ENCODE data around the gene SMAD6.

SMAD6 gene

GRCh38 chr15:66754789-66755188 lies 52.8 kb downstream of the SMAD6 start:
- TF ChIP-seq GATA2 (IDR thresholded peaks at IDR 0.05; ENCODE audit: low read depth, low read length) (no peak), GATA3 (IDR thresholded peaks at IDR 0.05; ENCODE audit: low read depth, low read length) (no peak)

GRCh38 chr15:66755298-66756068 lies 53.4 kb downstream of the SMAD6 start:
- no peak for TF ChIP-seq GATA2 (IDR thresholded peaks at IDR 0.05; ENCODE audit: low read depth, low read length)
- TF ChIP-seq GATA3 (IDR thresholded peaks at IDR 0.05; ENCODE audit: low read depth, low read length): no peak

- TF ChIP-seq GATA2 (IDR thresholded peaks at IDR 0.05; ENCODE audit: low read depth, low read length) (no peak), GATA3 (IDR thresholded peaks at IDR 0.05; ENCODE audit: low read depth, low read length) (no peak)
Measured at GRCh38 chr15:66756295-66756694, 54.3 kb downstream of the SMAD6 start.

- TF ChIP-seq GATA3 (IDR thresholded peaks at IDR 0.05; ENCODE audit: low read depth, low read length) (no peak), GATA2 (IDR thresholded peaks at IDR 0.05; ENCODE audit: low read depth, low read length) (no peak)
Measured at GRCh38 chr15:66757030-66757429, 55.0 kb downstream of the SMAD6 start.

DNA sequence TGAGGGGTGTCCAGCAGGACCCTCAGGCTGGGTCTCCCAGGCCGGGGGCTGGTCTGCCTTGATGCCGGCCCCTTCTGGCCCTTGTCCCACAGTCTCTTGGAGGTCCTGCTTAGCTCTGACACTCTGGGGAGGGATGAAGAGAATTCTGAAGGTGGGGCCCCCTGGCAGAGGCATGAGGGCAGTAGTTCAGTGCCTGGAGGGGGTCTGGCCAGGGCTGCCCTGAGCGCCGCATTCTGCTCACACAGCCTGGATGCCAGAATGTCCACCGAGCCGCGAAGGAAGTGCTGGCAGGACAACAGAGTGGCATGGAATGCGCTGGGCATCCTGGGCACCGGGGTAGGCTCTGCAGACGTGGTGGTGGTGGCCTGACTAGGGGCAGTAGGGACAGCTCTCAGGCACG lies 55.5 kb downstream of the SMAD6 start:
- TF ChIP-seq GATA3 (IDR thresholded peaks at IDR 0.05; ENCODE audit: low read depth, low read length): no peak
- no peak for TF ChIP-seq GATA2 (IDR thresholded peaks at IDR 0.05; ENCODE audit: low read depth, low read length)

- TF ChIP-seq GATA2 (IDR thresholded peaks at IDR 0.05; ENCODE audit: low read depth, low read length) (no peak), GATA3 (IDR thresholded peaks at IDR 0.05; ENCODE audit: low read depth, low read length) (no peak)
Measured at GRCh38 chr15:66758844-66759243, 56.8 kb downstream of the SMAD6 start.

DNA sequence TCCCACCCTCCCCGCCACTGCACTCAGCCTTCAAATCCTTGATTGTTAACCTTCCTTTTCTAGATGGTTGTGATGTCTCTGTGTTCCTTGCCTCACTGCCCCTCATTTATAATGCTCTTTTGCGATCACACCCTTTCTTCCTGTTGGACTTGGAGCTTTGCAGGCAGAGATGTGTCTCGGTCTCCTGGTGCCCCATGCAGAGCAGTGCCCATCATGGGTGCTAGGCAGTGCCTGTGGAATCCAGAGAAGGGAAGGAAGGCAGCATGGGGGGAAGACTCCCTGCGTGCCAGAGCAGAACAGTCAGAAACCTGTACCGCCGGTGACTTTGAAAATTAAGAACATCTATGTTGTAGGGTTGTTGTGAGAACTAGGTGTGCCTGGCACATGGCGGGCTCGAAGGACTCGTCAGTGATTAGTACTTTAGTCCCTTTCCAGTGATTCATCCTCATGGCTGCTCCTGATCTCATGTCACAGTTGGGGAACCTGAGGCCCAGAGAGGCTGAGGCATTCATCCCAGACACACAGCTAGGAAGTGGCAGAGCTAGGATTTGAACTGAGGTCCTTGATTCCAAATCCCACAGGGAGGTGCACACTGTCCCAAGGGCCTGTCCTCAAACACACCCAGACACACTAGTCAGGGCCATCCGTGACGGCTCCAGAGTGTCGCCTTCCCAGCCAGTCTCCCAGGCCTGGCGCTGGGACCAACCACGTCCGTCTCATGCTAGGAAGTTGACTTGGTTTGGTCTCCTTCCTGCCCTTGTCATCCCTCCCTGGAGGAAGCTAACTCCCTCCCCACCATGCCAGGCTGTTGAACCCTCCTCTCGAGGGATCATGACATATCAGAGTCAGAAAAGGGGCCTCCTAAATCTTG lies 58.3 kb downstream of the SMAD6 start:
- TF ChIP-seq GATA2 (IDR thresholded peaks at IDR 0.05; ENCODE audit: low read depth, low read length) (no peak), GATA3 (IDR thresholded peaks at IDR 0.05; ENCODE audit: low read depth, low read length) (no peak)

GRCh38 chr15:66760968-66761725 lies 59.1 kb downstream of the SMAD6 start:
- TF ChIP-seq GATA3 (IDR thresholded peaks at IDR 0.05; ENCODE audit: low read depth, low read length) (no peak), GATA2 (IDR thresholded peaks at IDR 0.05; ENCODE audit: low read depth, low read length) (no peak)

DNA sequence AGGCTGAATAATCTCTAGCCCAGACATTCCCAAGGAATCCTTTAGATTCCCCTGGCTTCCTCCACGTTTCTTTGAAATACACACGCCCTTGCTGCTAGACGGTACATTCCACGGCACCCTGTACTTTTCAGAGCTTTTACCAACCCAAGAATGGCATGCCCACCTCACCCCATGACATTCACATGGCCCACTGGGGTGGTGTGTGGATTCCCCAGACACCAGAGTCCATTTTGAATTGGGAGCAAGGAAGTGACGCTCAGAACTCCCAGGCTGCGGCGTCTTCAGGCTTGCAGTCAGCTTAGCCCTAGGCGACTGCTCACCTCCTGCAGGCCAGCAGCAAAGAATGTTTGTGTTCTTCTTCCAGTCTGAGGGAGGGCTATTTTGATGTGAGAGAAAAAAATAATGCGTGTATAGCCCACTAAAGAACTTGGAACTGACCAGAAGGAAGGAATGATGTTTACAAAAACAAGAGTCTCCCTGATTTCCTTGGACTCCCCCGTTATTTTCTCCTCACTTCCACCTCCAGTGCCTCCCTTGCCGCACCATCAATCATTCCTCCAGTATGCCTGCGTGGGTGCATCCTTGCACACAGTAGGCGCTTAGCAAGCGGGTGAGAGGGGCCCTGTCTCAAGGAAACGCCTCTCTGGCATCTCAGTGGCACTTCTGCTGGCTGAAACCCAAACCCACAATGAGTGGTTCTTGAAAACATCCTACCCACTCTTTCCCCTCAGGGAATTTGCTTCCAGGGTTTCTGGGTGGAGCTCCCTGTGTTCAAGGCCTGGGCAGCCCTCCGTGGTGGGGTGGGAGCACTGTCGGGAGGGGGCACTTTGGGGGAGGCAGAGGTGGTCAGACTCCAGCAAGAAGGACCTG lies 59.9 kb downstream of the SMAD6 start:
- TF ChIP-seq GATA2 (IDR thresholded peaks at IDR 0.05; ENCODE audit: low read depth, low read length): no peak
- no peak for TF ChIP-seq GATA3 (IDR thresholded peaks at IDR 0.05; ENCODE audit: low read depth, low read length)

DNA sequence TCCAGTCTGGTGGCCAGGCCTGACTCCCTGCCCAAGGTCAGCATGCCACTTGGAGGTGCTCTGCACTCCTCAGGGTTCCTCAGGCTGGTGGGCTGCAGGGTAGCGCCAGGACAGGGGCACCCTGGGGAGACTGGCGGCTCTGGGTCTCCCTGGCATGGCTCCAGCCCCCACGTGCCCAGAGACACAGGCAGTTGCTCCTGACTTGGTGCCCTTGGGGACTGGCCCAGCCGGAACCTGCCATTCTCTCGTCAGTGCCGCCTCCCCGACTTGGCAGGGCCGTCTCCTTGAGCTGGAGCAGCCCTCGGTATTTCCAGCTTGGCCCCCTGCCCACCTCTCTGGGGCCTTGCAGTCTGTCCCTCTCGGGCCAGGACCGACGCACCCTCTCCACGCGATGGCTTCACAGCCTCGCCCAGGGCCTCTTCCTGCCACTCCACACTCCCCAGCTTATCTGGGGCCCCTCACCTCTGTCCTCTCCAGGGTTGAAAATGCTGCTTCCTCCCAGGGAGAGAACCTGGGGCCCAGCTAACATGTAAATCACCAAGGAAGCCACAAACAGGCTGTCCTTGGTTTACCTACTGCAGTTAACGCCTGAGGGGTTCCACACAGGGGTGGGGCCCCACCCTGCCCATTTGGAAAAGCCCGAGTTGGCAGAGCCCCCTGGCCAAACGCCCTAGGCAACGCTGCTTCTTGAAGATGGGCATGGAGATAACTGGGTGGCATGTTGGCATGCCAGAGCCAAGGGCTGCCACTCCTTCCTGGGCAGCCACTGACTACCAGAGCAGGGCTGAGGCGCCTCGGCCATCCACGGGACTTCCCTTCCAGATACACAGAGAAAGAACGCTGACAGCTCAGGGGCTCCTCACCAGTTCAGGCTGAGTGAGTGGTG lies 61.4 kb downstream of the SMAD6 start:
- no peak for TF ChIP-seq GATA3 (IDR thresholded peaks at IDR 0.05; ENCODE audit: low read depth, low read length)
- TF ChIP-seq GATA2 (IDR thresholded peaks at IDR 0.05; ENCODE audit: low read depth, low read length): peak; percentile 85

DNA sequence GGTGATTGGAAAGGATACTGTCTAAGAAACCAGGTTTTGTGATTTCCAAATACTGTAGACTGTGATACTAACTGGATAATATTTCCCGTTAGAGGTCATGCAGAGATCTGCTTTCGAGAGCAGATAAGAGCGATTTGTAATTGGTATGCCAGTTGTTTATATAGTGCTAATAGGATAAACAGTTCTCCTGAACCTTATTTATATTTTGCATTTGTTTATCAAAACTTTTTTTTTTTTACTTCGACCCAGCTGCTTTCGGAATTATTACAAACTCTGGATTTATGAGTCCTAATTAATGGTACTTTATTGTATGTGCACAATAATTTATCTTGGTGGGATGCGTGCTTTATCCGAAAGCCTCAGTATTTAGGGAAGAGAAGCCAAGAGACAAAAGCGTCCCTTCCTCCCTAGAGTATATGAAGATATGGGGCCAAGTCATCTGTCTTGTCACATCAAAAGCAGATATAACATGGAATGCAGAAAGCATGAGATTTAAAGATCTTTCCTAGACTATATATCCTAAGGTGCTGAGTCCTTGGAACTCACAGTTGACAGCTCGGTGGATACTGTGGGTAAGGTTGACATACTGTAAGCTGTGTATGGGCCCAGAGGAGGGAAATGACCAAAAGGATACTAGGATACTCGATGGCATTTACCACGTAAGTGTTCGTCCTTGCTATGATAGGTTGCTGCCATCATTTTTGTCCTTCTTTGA lies 62.2 kb downstream of the SMAD6 start:
- TF ChIP-seq GATA3 (IDR thresholded peaks at IDR 0.05; ENCODE audit: low read depth, low read length) (no peak), GATA2 (IDR thresholded peaks at IDR 0.05; ENCODE audit: low read depth, low read length) (no peak)
